K562 (cell line): ENCODE data around the gene CPSF7. TPM values are rescaled to one million over a fixed set of nuclear protein-coding genes. Genes with fewer than 3 reads are reported as not detected.
A peak's percentile ranks its signal among the peaks of the same experiment; 100 is the strongest.

Experiments
- CEBPB ChIP-seq: fragments of 450-650 bp; IDR thresholded peaks from 2 replicates; pipeline ENCODE4 v1.6.1; 2016; ENCODE audit warnings: missing genetic modification characterization, missing compliant biosample characterization
- MAFF ChIP-seq: IDR thresholded peaks from 2 replicates; pipeline ENCODE4 v1.6.1; 2012; ENCODE audit warnings: low read length, improper control_type of control experiment
- POLR2AphosphoS5 ChIP-seq: IDR thresholded peaks from 2 replicates; pipeline ENCODE4 v1.6.1; 2011; ENCODE audit warnings: mild to moderate bottlenecking, low read depth, low read length, moderate library complexity; ENCODE audit not compliant: control insufficient read depth, insufficient read depth
- RBM14 ChIP-seq: fragments of 200-400 bp; formaldehyde crosslinking; IDR thresholded peaks from 2 replicates; pipeline ENCODE4 v1.6.1; 2018; ENCODE audit warnings: low read depth, mild to moderate bottlenecking, low read length, moderate library complexity, borderline replicate concordance; ENCODE audit not compliant: insufficient read depth
- SIN3B ChIP-seq: fragments of 450-650 bp; IDR thresholded peaks from 2 replicates; pipeline ENCODE4 v1.6.1; 2017; ENCODE audit warnings: low read depth, mild to moderate bottlenecking, moderate library complexity
- SLC30A9 ChIP-seq: fragments of 250-450 bp; sonication (Bioruptor Pico); IDR thresholded peaks from 2 replicates; pipeline ENCODE4 v1.8.0; 2022; ENCODE audit warnings: mild to moderate bottlenecking, moderate library complexity
- SNRNP70 ChIP-seq: fragments of 200-400 bp; formaldehyde crosslinking; optimal IDR thresholded peaks from 2 replicates; pipeline ENCODE3; 2017; ENCODE audit warnings: low read depth, low read length
- SPI1 ChIP-seq: IDR thresholded peaks from 2 replicates; pipeline ENCODE4 v1.6.1; 2011; ENCODE audit warnings: low read depth, low read length, control low read depth, borderline replicate concordance
- ZNF316 ChIP-seq: fragments of 450-650 bp; IDR thresholded peaks from 2 replicates; pipeline ENCODE4 v1.6.1; 2016
- ZNF75A ChIP-seq: fragments of 450-650 bp; formaldehyde crosslinking; IDR thresholded peaks from 2 replicates; pipeline ENCODE4 v1.4.0; 2020; ENCODE audit warnings: mild to moderate bottlenecking
- ZNF79 ChIP-seq: fragments of 250-450 bp; sonication (Bioruptor Pico); IDR thresholded peaks from 2 replicates; pipeline ENCODE4 v1.4.0; 2020; ENCODE audit warnings: low read depth, mild to moderate bottlenecking, moderate library complexity
- polyA plus RNA-seq, 8 experiments: library from polyadenylated mRNA; depleted of rRNA in 4 of 8; stranded (reverse) in 5 of 8; unstranded in 3 of 8; fragments of >200 nt; fragmentation: Nextera tagmentation in 2 of 8; fragmentation: Illumina TruSeq in 1 of 8; extraction: Ambion mirVana in 2 of 8; extraction: Trizol in 1 of 8; gene quantifications; 2 replicates each; pipeline versions ENCODE4 v1.2.1 to v1.2.3, GENCODE V29; 2011 to 2014; ENCODE audit warnings: inconsistent platforms in 1 of 8, missing spikeins in 1 of 8
- total RNA-seq, 7 experiments: library from RNA; depleted of rRNA in 6 of 7; stranded (reverse); fragments of >200 nt in 6 of 7; fragmentation: Illumina TruSeq in 2 of 7; extraction: Trizol in 2 of 7; gene quantifications; 2 replicates each; pipeline versions ENCODE4 v1.2.1 to v1.2.3, GENCODE V29; 2011 to 2021; ENCODE audit warnings: low replicate concordance in 1 of 7
- TF ChIP-seq, protein P1 (sequence below): fragments of 250-450 bp; sonication (Bioruptor Pico); IDR thresholded peaks from 2 replicates; pipeline ENCODE4 v1.4.0; 2020; ENCODE audit warnings: mild to moderate bottlenecking, moderate library complexity
- TF ChIP-seq, protein P2 (sequence below): fragments of 250-450 bp; sonication (Bioruptor Pico); IDR thresholded peaks from 2 replicates; pipeline ENCODE4 v1.4.0; 2020; ENCODE audit warnings: mild to moderate bottlenecking
- TF ChIP-seq, protein P3 (sequence below): sonication (generic); formaldehyde crosslinking; IDR thresholded peaks from 2 replicates; pipeline ENCODE4 v1.8.0; 2022; ENCODE audit warnings: missing genetic modification reagents, mild to moderate bottlenecking, borderline replicate concordance
- TF ChIP-seq, protein P4 (sequence below): fragments of 150-350 bp; IDR thresholded peaks from 2 replicates; pipeline ENCODE4 v1.6.1; 2014; ENCODE audit warnings: low read depth, mild to moderate bottlenecking, low read length, borderline replicate concordance

CPSF7 gene
- total and polyA plus RNA-seq, 9 of the 15 experiments (the other 6 are each of a cell fraction or from before 2014, with no cell fraction given) = 14.8 to 104 (median 44.1) TPM

DNA sequence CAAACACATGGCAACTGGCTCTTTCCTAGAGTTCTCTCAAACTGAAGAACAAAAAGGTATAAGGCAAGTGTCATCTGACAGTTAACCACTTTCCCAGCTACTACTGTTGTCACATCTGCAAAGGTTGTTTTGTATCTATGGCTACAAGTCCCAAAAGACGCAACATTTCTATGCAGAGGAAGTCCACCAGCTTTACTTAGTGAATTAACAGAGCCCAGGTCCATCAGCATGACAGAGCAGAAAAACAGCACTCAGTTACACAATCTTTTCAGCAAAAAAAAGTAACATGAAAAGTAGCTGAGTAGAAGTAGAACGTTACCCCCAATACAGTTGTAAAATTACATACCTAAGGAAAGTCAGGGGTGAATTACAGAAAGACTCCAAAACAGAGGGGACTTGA is 12.1 kb downstream of the CPSF7 start (continued):
- TF ChIP-seq POLR2AphosphoS5 (no peak), CEBPB (tag) (peak; percentile 83), MAFF (0 out of 2 replicates have a peak, but pooled peaks have one; percentile 20), RBM14 (no peak), ZNF316 (peak; percentile 29; the same call in 1 of the 2 replicates), SNRNP70 (no peak), SLC30A9 (CRISPR knock-in tag) (no peak), SIN3B (no peak), SPI1 (peak; percentile 13; the same call in 1 of the 2 replicates), ZNF75A (CRISPR knock-in tag) (no peak), ZNF79 (CRISPR knock-in tag) (no peak)
- TF ChIP-seq, protein P1, sequence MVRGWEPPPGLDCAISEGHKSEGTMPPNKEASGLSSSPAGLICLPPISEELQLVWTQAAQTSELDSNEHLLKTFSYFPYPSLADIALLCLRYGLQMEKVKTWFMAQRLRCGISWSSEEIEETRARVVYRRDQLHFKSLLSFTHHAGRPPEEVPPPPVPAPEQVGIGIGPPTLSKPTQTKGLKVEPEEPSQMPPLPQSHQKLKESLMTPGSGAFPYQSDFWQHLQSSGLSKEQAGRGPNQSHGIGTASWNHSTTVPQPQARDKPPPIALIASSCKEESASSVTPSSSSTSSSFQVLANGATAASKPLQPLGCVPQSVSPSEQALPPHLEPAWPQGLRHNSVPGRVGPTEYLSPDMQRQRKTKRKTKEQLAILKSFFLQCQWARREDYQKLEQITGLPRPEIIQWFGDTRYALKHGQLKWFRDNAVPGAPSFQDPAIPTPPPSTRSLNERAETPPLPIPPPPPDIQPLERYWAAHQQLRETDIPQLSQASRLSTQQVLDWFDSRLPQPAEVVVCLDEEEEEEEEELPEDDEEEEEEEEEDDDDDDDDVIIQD (CRISPR knock-in tag) = no peak
- TF ChIP-seq, protein P2, sequence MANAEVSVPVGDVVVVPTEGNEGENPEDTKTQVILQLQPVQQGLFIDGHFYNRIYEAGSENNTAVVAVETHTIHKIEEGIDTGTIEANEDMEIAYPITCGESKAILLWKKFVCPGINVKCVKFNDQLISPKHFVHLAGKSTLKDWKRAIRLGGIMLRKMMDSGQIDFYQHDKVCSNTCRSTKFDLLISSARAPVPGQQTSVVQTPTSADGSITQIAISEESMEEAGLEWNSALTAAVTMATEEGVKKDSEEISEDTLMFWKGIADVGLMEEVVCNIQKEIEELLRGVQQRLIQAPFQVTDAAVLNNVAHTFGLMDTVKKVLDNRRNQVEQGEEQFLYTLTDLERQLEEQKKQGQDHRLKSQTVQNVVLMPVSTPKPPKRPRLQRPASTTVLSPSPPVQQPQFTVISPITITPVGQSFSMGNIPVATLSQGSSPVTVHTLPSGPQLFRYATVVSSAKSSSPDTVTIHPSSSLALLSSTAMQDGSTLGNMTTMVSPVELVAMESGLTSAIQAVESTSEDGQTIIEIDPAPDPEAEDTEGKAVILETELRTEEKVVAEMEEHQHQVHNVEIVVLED (CRISPR knock-in tag) = no peak
- TF ChIP-seq, protein P3, sequence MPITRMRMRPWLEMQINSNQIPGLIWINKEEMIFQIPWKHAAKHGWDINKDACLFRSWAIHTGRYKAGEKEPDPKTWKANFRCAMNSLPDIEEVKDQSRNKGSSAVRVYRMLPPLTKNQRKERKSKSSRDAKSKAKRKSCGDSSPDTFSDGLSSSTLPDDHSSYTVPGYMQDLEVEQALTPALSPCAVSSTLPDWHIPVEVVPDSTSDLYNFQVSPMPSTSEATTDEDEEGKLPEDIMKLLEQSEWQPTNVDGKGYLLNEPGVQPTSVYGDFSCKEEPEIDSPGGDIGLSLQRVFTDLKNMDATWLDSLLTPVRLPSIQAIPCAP (CRISPR knock-in tag) = no peak
- TF ChIP-seq, protein P4, sequence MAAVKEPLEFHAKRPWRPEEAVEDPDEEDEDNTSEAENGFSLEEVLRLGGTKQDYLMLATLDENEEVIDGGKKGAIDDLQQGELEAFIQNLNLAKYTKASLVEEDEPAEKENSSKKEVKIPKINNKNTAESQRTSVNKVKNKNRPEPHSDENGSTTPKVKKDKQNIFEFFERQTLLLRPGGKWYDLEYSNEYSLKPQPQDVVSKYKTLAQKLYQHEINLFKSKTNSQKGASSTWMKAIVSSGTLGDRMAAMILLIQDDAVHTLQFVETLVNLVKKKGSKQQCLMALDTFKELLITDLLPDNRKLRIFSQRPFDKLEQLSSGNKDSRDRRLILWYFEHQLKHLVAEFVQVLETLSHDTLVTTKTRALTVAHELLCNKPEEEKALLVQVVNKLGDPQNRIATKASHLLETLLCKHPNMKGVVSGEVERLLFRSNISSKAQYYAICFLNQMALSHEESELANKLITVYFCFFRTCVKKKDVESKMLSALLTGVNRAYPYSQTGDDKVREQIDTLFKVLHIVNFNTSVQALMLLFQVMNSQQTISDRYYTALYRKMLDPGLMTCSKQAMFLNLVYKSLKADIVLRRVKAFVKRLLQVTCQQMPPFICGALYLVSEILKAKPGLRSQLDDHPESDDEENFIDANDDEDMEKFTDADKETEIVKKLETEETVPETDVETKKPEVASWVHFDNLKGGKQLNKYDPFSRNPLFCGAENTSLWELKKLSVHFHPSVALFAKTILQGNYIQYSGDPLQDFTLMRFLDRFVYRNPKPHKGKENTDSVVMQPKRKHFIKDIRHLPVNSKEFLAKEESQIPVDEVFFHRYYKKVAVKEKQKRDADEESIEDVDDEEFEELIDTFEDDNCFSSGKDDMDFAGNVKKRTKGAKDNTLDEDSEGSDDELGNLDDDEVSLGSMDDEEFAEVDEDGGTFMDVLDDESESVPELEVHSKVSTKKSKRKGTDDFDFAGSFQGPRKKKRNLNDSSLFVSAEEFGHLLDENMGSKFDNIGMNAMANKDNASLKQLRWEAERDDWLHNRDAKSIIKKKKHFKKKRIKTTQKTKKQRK = no peak
